Liver (tissue), 3 donors: Measurements from ENCODE around the gene ATF7.

Experiments
- RAD21 ChIP-seq, 2 donors: IDR thresholded peaks; 2 replicates each; pipeline ENCODE4 v1.6.1; 2016; ENCODE audit warnings: antibody characterized with exemption in 2 of 2, mild to moderate bottlenecking in 2 of 2
- TF ChIP-seq, protein P1 (sequence below): fragments of 150-350 bp; IDR thresholded peaks from 2 replicates; pipeline ENCODE4 v1.5.1; 2017; ENCODE audit warnings: improper control_type of control experiment, low read depth, low read length; ENCODE audit not compliant: missing input control
- donor health status: healthy.
- donor health status: healthy.

DNA sequence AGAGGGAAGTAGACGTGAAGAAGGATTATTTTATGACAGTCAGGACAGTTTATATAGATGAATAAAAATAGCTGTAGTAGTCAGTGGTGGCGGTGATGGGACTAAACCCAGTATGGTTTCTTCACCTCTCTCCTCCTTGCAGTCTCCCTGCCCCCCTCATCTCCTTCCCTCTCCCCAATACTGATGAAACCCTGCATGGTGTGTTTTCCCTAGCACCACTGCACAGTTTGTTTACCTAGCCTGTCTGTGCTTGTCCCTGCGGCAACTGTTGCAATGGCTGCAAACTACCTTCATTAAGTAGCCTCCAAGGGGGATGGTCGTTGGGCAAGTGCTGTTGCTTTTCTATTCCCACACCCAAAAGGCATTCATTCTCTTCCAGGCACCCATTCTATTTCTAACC, 159.5 kb downstream of the ATF7 start:
- TF ChIP-seq, protein P1, sequence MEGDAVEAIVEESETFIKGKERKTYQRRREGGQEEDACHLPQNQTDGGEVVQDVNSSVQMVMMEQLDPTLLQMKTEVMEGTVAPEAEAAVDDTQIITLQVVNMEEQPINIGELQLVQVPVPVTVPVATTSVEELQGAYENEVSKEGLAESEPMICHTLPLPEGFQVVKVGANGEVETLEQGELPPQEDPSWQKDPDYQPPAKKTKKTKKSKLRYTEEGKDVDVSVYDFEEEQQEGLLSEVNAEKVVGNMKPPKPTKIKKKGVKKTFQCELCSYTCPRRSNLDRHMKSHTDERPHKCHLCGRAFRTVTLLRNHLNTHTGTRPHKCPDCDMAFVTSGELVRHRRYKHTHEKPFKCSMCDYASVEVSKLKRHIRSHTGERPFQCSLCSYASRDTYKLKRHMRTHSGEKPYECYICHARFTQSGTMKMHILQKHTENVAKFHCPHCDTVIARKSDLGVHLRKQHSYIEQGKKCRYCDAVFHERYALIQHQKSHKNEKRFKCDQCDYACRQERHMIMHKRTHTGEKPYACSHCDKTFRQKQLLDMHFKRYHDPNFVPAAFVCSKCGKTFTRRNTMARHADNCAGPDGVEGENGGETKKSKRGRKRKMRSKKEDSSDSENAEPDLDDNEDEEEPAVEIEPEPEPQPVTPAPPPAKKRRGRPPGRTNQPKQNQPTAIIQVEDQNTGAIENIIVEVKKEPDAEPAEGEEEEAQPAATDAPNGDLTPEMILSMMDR: no peak
- TF ChIP-seq RAD21 (IDR thresholded peaks at IDR 0.05): no peak
